Endothelial cell of umbilical vein (primary cell): Measurements from ENCODE around the gene ADCY3. TPM values are rescaled to one million over a fixed set of nuclear protein-coding genes. Genes with fewer than 3 reads are reported as not detected.

Experiments used
- BruUV-seq: library from RNA; stranded (reverse); fragments of 400-500 nt; replicated peaks from 2 replicates; lab custom pipeline; 2021; lab: Mats Ljungman, UMichigan
- CTCF ChIA-PET: fragments of 300-600, 350-600 bp; sonication (Branson Sonifier 250); formaldehyde crosslinking; loops from one replicate; lab custom pipeline; 2021; ENCODE audit warnings: antibody characterized with exemption, inconsistent platforms; lab: Charles Lee
- POLR2A ChIA-PET: fragments of 300-600, 350-600 bp; sonication (Branson Sonifier 250); formaldehyde crosslinking; loops from one replicate; lab custom pipeline; 2021; ENCODE audit warnings: antibody characterized with exemption, inconsistent platforms; lab: Charles Lee
- DNase-seq: peaks from one replicate; pipeline ENCODE4 v3.0.0-alpha.2; 2011; ENCODE audit warnings: low read depth, low spot score
- FAIRE-seq: peaks from 2 replicates; lab custom pipeline; 2011; peaks lifted over from hg19 to GRCh38; lab: Jason Lieb, UNC
- H2AFZ ChIP-seq: 2 replicates; pipeline ENCODE4 v1.6.0; 2012; ENCODE audit warnings: low read depth, low read length, control low read depth, inconsistent platforms
- H3K27ac ChIP-seq: 2 replicates; pipeline ENCODE4 v1.5.1; 2011; ENCODE audit warnings: low read depth, mild to moderate bottlenecking, control low read depth, low read length, moderate library complexity; ENCODE audit not compliant: insufficient read depth
- H3K27me3 ChIP-seq, 2 experiments: 2 replicates each; pipeline versions ENCODE4 v1.6.0 to v1.6.1; 2011; ENCODE audit warnings: low read length in 2 of 2, mixed read lengths in 1 of 2; ENCODE audit not compliant: control insufficient read depth in 2 of 2, insufficient read depth in 2 of 2
- H3K36me3 ChIP-seq, 2 experiments: 2 replicates in 1 of 2; 3 replicates in 1 of 2; pipeline ENCODE4 v1.5.1; 2011; ENCODE audit warnings: low read length in 2 of 2, mild to moderate bottlenecking in 1 of 2, moderate library complexity in 1 of 2; ENCODE audit not compliant: control insufficient read depth in 2 of 2, insufficient read depth in 2 of 2; ENCODE audit errors: extremely low read depth in 1 of 2
- H3K4me1 ChIP-seq: 3 replicates; pipeline ENCODE4 v1.5.1; 2011; ENCODE audit warnings: mild to moderate bottlenecking, low read length; ENCODE audit not compliant: control insufficient read depth, insufficient read depth; ENCODE audit errors: extremely low read depth
- H3K4me2 ChIP-seq: 2 replicates; pipeline ENCODE4 v1.6.1; 2011; ENCODE audit warnings: low read length, control low read depth, mixed read lengths; ENCODE audit not compliant: insufficient read depth
- H3K4me3 ChIP-seq, 3 experiments: fragments of 200-600 bp in 1 of 3; sonication (generic), shearing (Covaris generic) in 1 of 3; replicated peaks in 1 of 3; 2 replicates each; pipeline ENCODE4 v1.5.1; 2011 to 2016; ENCODE audit warnings: control low read depth in 3 of 3, low read length in 3 of 3, mild to moderate bottlenecking in 2 of 3, inconsistent platforms in 1 of 3, low read depth in 1 of 3, moderate library complexity in 1 of 3; ENCODE audit not compliant: insufficient read depth in 1 of 3
- H3K79me2 ChIP-seq: 2 replicates; pipeline ENCODE4 v1.6.0; 2012; ENCODE audit warnings: low read length, inconsistent platforms; ENCODE audit not compliant: control insufficient read depth, insufficient read depth
- H3K9ac ChIP-seq: replicated peaks from 2 replicates; pipeline ENCODE3; 2011; ENCODE audit warnings: low read length, control low read depth; ENCODE audit not compliant: insufficient read depth; ENCODE audit errors: extremely low read depth
- H3K9me1 ChIP-seq: replicated peaks from 3 replicates; pipeline ENCODE4 v1.6.0; 2011; ENCODE audit warnings: mild to moderate bottlenecking, low read length; ENCODE audit not compliant: control insufficient read depth, insufficient read depth; ENCODE audit errors: extremely low read depth
- H3K9me3 ChIP-seq: replicated peaks from 2 replicates; pipeline ENCODE4 v1.5.1; 2012; ENCODE audit warnings: low read length, inconsistent platforms; ENCODE audit not compliant: control insufficient read depth, insufficient read depth
- H4K20me1 ChIP-seq: replicated peaks from 2 replicates; pipeline ENCODE3; 2011; ENCODE audit warnings: mild to moderate bottlenecking, low read length; ENCODE audit not compliant: control insufficient read depth, insufficient read depth; ENCODE audit errors: extremely low read depth
- CTCF ChIP-seq, 2 donors: IDR thresholded peaks; 1 replicate in 1 of 2; 2 replicates in 1 of 2; pipeline ENCODE4 v1.5.1; 2011; ENCODE audit warnings: low read length in 2 of 2, mild to moderate bottlenecking in 2 of 2, moderate library complexity in 2 of 2, control low read depth in 1 of 2, inconsistent platforms in 1 of 2, low read depth in 1 of 2; ENCODE audit not compliant: insufficient read depth in 1 of 2; ENCODE audit errors: extremely low read depth in 1 of 2
- EZH2 ChIP-seq: IDR thresholded peaks from 2 replicates; pipeline ENCODE4 v1.6.1; 2012; ENCODE audit warnings: borderline replicate concordance, low read depth, mild to moderate bottlenecking, moderate library complexity, low read length, inconsistent platforms; ENCODE audit not compliant: severe bottlenecking
- FOS ChIP-seq: IDR thresholded peaks from 2 replicates; pipeline ENCODE4 v1.6.1; 2011; ENCODE audit warnings: mild to moderate bottlenecking, low read length, moderate library complexity, borderline replicate concordance; ENCODE audit not compliant: insufficient read depth
- GATA2 ChIP-seq: IDR thresholded peaks from 2 replicates; pipeline ENCODE4 v1.7.0; 2011; ENCODE audit warnings: low read depth, mild to moderate bottlenecking, moderate library complexity, mixed read lengths, low read length; ENCODE audit not compliant: insufficient read length, insufficient read depth
- JUN ChIP-seq: IDR thresholded peaks from 2 replicates; pipeline ENCODE4 v1.6.1; 2011; ENCODE audit warnings: borderline replicate concordance, low read depth; ENCODE audit not compliant: insufficient read length, insufficient read depth
- MAX ChIP-seq: IDR thresholded peaks from 2 replicates; pipeline ENCODE4 v1.6.1; 2011; ENCODE audit not compliant: insufficient read depth, insufficient read length
- MYC ChIP-seq: IDR thresholded peaks from one replicate; pipeline ENCODE4 v1.6.1; 2011; ENCODE audit warnings: mild to moderate bottlenecking, low read depth, low read length
- POLR2A ChIP-seq: IDR thresholded peaks from 2 replicates; pipeline ENCODE4 v1.6.1; 2012; ENCODE audit warnings: low read depth, mild to moderate bottlenecking, control low read depth, low read length
- POLR2AphosphoS5 ChIP-seq: IDR thresholded peaks from 2 replicates; pipeline ENCODE4 v1.6.1; 2012; ENCODE audit warnings: low read depth, mild to moderate bottlenecking, control low read depth, low read length, moderate library complexity; ENCODE audit not compliant: insufficient read depth
- dilution Hi-C: fragments of 300-500 bp; cut with MboI; formaldehyde crosslinking; loops from one replicate; pipeline ENCODE4 v1.15.0; 2019; ENCODE audit warnings: low sequenced_read_pairs; ENCODE audit not compliant: extremely low pct_ligation_motif_present
- intact Hi-C: fragments of 100-400 bp; cut with micrococcal nuclease; formaldehyde crosslinking; loops from one replicate; pipeline ENCODE4 v1.10.0; 2022
- polyA plus RNA-seq, 4 experiments: library from polyadenylated mRNA; depleted of rRNA in 3 of 4; stranded (reverse) in 3 of 4; unstranded in 1 of 4; fragments of >200 nt; gene quantifications; 2 replicates each; pipeline versions ENCODE4 v1.2.1 to v1.2.3, GENCODE V29; 2011 to 2012; ENCODE audit warnings: missing spikeins in 1 of 4
- total RNA-seq: library from RNA; stranded (reverse); gene quantifications from 2 replicates; pipeline ENCODE4 v1.2.3, GENCODE V29; 2021

The ADCY3 gene
- total and polyA plus RNA-seq, 2 donors (not counting 3 experiments of a cell fraction or from before 2014, with no cell fraction given), result 54.0 to 61.3 TPM

GRCh38 chr2:24858996-24859395 lies 61.0 kb downstream of the ADCY3 start:
- Histone ChIP-seq H2AFZ (no peak overlapping the region), H3K27me3 (no peaks in the 10 kb centered on the region), H3K4me3 (no peak overlapping the region), H3K79me2 (no peaks in the 10 kb centered on the region), H3K27ac (no peak overlapping the region), H3K9ac (no peak overlapping the region), H3K9me3 (no peaks in the 10 kb centered on the region), H3K36me3 (no peaks in the 10 kb centered on the region), H4K20me1 (no peaks in the 10 kb centered on the region), H3K4me2 (no peak overlapping the region), H3K9me1 (no peaks in the 10 kb centered on the region), H3K4me1 (no peaks in the 10 kb centered on the region)
- POLR2A ChIA-PET, result no interaction called here
- CTCF ChIA-PET, result no interaction called here
- no TSS peak for BruUV-seq
- intact Hi-C loops, result no loop called here
- dilution Hi-C loops, result no loop called here
- DNase-seq, result no peak
- FAIRE-seq, result no peak
- TF ChIP-seq MAX (no peak), CTCF (IDR thresholded peaks at IDR 0.05; ENCODE audit: extremely low read depth in 1 of 2, insufficient read depth in 1 of 2, low read depth in 1 of 2, low read length in 2 of 2) (no peak), JUN (no peak), MYC (no peak), POLR2A (no peak), EZH2 (no peak), POLR2AphosphoS5 (no peak), FOS (no peak), GATA2 (no peak)
